Retinal pigment epithelial cell (primary cell): ENCODE data around the gene NGRN.
A peak's percentile ranks its signal among the peaks of the same experiment; 100 is the strongest.

Experiments
- DNase-seq: peaks from one replicate; pipeline ENCODE4 v3.0.0-alpha.2; 2010; ENCODE audit warnings: low read depth
- H3K4me3 ChIP-seq: 2 replicates; pipeline ENCODE4 v1.5.1; 2011; ENCODE audit warnings: mild to moderate bottlenecking, low read length, control low read depth, moderate library complexity
- TF ChIP-seq, protein P1 (sequence below): conservative IDR thresholded peaks from 2 replicates; pipeline ENCODE4 v1.5.1; 2011; ENCODE audit warnings: low read depth, low read length, control low read depth, inconsistent platforms

The NGRN gene

DNA sequence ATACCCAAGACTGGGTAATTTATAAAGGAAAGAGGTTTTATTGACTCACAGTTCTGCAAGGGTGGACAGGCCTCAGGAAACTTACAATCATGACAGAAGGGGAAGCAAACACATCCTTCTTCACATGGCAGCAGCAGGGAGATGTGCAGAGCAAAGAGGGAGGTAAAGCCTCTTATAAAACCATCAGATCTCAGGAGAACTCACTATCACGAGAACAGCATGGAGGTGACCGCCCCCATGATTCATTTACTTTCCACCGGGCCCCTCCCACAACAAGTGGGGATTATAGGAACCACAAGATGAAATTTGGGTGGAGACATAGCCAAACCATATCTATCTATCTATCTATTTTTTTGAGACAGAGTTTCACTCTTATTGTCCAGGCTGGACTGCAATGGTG is 26.1 kb upstream of the NGRN start:
- DNase-seq = no peak
- H3K4me3 ChIP-seq = no peak overlapping the region
- TF ChIP-seq, protein P1, sequence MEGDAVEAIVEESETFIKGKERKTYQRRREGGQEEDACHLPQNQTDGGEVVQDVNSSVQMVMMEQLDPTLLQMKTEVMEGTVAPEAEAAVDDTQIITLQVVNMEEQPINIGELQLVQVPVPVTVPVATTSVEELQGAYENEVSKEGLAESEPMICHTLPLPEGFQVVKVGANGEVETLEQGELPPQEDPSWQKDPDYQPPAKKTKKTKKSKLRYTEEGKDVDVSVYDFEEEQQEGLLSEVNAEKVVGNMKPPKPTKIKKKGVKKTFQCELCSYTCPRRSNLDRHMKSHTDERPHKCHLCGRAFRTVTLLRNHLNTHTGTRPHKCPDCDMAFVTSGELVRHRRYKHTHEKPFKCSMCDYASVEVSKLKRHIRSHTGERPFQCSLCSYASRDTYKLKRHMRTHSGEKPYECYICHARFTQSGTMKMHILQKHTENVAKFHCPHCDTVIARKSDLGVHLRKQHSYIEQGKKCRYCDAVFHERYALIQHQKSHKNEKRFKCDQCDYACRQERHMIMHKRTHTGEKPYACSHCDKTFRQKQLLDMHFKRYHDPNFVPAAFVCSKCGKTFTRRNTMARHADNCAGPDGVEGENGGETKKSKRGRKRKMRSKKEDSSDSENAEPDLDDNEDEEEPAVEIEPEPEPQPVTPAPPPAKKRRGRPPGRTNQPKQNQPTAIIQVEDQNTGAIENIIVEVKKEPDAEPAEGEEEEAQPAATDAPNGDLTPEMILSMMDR = no peak

GRCh38 chr15:90240856-90241255 is 24.6 kb upstream of the NGRN start:
- TF ChIP-seq, protein P1 = no peak
- no peak overlapping the region for H3K4me3 ChIP-seq
- no peak for DNase-seq

DNA sequence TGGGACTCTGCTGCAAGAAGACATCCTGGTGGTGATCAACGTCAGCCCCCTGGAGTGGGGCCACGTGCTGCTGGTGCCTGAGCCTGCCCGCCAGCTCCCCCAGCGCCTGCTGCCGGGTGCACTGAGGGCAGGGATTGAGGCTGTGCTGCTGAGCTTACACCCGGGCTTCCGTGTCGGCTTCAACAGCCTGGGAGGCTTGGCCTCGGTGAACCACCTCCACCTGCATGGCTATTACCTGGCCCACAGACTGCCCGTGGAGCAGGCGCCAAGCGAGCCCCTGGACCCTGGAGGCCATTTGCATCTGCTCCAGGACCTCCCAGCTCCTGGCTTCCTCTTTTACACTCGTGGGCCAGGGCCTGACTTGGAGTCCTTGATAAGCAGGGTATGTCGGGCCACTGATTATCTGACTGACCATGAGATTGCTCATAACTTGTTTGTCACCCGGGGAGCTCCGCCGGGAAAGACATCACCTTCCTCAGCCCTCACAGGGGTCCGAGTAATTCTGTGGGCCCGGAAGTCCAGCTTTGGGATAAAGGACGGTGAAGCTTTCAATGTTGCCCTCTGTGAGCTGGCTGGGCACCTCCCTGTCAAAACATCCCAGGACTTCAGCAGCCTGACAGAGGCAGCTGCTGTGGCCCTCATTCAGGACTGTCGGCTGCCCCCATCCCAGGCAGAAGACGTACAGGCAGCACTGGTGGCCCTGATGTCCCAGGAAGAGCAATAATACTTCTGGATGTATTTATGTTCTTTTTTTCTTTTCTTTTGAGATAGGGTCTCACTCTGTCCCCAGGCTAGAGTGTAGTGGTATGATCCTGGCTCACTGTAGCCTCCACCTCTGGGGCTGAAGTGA is 23.9 kb upstream of the NGRN start:
- TF ChIP-seq, protein P1 = no peak
- no peak for DNase-seq
- H3K4me3 ChIP-seq = no peak overlapping the region

- no peak for DNase-seq
- TF ChIP-seq, protein P1 = no peak
- no peak overlapping the region for H3K4me3 ChIP-seq
Observed at GRCh38 chr15:90243943-90244639, 21.4 kb upstream of the NGRN start.

DNA sequence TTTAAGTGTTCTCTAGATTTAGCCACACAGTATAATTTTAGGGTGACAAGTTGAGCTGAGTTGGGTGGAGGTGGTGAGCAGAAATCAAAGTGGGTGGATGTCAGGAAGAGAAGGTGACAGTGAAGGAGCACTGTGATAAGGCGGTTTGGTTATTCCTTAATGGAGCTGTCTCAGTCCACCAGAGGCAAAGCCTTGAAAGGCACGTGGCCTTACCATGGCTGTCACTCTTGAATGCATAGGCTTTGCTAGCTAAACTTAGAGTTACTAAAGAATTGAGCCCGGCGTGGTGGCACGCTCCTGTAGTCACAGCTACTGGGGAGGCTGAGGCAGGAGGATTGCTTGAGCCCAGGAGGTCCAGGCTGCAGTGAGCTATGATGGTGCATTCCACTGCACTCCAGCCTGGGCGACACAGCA is 16.7 kb upstream of the NGRN start:
- TF ChIP-seq, protein P1 = no peak
- no peak overlapping the region for H3K4me3 ChIP-seq
- no peak for DNase-seq

DNA sequence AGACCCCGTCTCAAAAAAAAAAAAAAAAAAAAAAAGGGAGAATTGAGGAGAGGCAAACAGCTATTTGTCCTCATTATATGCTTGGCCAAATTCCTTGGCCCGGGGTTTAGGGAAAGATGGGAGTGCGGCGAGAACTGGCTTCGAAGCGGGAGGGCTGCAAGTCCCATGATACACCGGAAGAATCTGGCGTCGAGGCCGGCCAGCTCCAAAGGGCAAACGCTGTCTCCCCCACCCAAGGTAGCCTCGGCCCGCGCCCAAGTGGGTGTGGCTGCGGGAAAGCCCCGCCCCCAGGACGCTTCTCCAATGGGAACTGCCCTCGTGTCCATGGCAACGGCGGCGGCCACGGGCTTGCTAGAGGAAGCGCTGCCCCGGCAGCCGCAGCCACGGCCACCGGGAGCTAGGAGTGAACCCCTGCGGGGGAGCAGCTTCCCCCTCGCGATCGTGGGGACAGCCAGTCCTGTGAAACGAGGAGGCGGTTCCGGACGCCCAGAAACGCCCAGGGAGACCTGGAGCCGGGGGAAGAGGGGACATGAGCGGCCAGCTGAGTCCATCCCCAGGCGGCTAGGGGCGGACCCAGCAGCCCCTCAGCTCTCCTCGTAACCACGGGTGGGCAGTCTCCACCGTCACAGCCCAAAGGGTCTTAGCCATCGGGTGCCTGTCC is 16.1 kb upstream of the NGRN start, which contains the start of gene TTLL13:
TSS of gene TTLL13 (plus strand) at position 354 of the 661 bp plus-strand sequence. CDS start 1,075 bp downstream, outside the sequence.
- DNase-seq = peak; percentile 25
- H3K4me3 ChIP-seq = peak within 1 kb of the TSS; percentile 70

More for the DNA sequence above, 16.1 kb upstream of the NGRN start, which contains the start of gene TTLL13:
- TF ChIP-seq, protein P1 = no peak
